ENCODE data around the gene NFYA.

DNA sequence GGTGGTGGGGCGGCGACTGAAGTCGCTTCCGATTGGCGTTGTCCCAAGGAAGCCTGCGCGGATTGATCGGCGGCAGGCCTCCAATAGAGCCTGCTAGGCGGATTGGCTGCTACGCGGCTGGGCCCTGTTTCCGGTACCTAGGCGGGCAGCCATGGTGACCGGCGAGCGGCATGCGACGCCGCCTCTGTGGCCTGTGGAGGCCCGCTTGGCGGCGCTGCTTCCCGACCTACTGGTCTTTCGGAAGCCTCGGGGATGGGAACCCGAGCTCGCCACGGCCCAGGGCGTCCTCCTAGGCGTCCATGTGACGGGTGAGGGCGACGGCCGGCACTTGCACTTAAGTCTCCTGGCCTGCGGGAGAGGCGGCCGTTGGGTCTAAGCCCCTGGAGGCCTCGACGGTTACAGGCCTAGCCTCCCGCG, 28.1 kb downstream of the NFYA start:
- TF ChIP-seq, protein P1, sequence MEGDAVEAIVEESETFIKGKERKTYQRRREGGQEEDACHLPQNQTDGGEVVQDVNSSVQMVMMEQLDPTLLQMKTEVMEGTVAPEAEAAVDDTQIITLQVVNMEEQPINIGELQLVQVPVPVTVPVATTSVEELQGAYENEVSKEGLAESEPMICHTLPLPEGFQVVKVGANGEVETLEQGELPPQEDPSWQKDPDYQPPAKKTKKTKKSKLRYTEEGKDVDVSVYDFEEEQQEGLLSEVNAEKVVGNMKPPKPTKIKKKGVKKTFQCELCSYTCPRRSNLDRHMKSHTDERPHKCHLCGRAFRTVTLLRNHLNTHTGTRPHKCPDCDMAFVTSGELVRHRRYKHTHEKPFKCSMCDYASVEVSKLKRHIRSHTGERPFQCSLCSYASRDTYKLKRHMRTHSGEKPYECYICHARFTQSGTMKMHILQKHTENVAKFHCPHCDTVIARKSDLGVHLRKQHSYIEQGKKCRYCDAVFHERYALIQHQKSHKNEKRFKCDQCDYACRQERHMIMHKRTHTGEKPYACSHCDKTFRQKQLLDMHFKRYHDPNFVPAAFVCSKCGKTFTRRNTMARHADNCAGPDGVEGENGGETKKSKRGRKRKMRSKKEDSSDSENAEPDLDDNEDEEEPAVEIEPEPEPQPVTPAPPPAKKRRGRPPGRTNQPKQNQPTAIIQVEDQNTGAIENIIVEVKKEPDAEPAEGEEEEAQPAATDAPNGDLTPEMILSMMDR (IDR thresholded peaks at IDR 0.05): no peak
- TF ChIP-seq POLR2A (IDR thresholded peaks at IDR 0.05): no peak

Data from testis (tissue), 2 donors.